Measurements from ENCODE around the gene ZNF808. TPM values are rescaled to one million over a fixed set of nuclear protein-coding genes. Genes with fewer than 3 reads are reported as not detected.

The ZNF808 gene
- total RNA-seq, 1 experiment from 2014 or later: 19.8 TPM

- TF ChIP-seq CTCF (IDR thresholded peaks at IDR 0.05; ENCODE audit: insufficient read depth in 1 of 2, low read depth in 1 of 2, low read length in 1 of 2, severe bottlenecking in 1 of 2, unreplicated experiment in 1 of 2): peak; percentile 12 to 42
- ChIA-PET CTCF (no interaction called here), POLR2A (interaction anchor here (0.6 kb wide), 1 partner anchor 36 kb away, joined by 6 read pairs; no protein-coding TSS in a partner anchor)
- peak within 1 kb of the TSS; percentile 77 for H3K4me3 ChIP-seq (ENCODE audit: low read depth, low read length)
- H3K9me3 Mint-ChIP-seq (ENCODE audit: unreplicated experiment): peaks cover 22% of the 10 kb centered on the region
- peak; percentile 96 to 98 for DNase-seq
- H3K27ac Mint-ChIP-seq (ENCODE audit: unreplicated experiment): peak within 1 kb of the TSS; percentile 90
- no peaks in the 10 kb centered on the region for H3K27me3 ChIP-seq (replicated peaks; ENCODE audit: control insufficient read depth, insufficient read depth, low read length)
- peaks cover 2% of the 10 kb centered on the region; the same call in 1 of the 2 replicates for H3K9me3 ChIP-seq
- peak within 1 kb of the TSS; percentile 75 for H3K4me3 Mint-ChIP-seq (ENCODE audit: unreplicated experiment)
- BruUV-seq (replicated peaks): TSS peak; percentile 67
- H3K4me1 Mint-ChIP-seq (ENCODE audit: low read depth, unreplicated experiment): peaks cover 10% of the 10 kb centered on the region
- H3K36me3 ChIP-seq (ENCODE audit: control insufficient read depth, insufficient read depth, low read length): peaks cover 1% of the 10 kb centered on the region; the same call in 1 of the 2 replicates
- 0 out of 2 replicates have a peak, but pooled peaks cover 3% of the 10 kb centered on the region for H3K4me1 ChIP-seq
- intact Hi-C loops (cut with micrococcal nuclease; ENCODE audit: unreplicated experiment): loop anchor here (1.0 kb wide), 2 partner anchors 31 to 43 kb away; partner anchors contain the start of gene ZNF808
- H3K36me3 Mint-ChIP-seq (ENCODE audit: insufficient read depth, unreplicated experiment): peaks cover 65% of the 10 kb centered on the region
- no peaks in the 10 kb centered on the region for H3K27me3 Mint-ChIP-seq (ENCODE audit: insufficient read depth, unreplicated experiment)
Observed at GRCh38 chr19:52570000-52570861, 42.8 kb downstream of the ZNF808 start, which contains the start of gene ZNF701. ZNF701 (plus strand) TSS chr19:52570287; CDS start chr19:52574148, 3,861 bp downstream.

GRCh38 chr19:52584736-52585440, 57.4 kb downstream of the ZNF808 start:
- POLR2A ChIA-PET: no interaction called here
- peaks cover 19% of the 10 kb centered on the region for H3K9me3 Mint-ChIP-seq (ENCODE audit: unreplicated experiment)
- no peak for DNase-seq
- BruUV-seq (replicated peaks): no TSS peak
- H3K27ac Mint-ChIP-seq (ENCODE audit: unreplicated experiment): no peak overlapping the region
- H3K36me3 Mint-ChIP-seq (ENCODE audit: insufficient read depth, unreplicated experiment): peaks cover 66% of the 10 kb centered on the region
- H3K27me3 Mint-ChIP-seq (ENCODE audit: insufficient read depth, unreplicated experiment): no peaks in the 10 kb centered on the region
- intact Hi-C loops (cut with micrococcal nuclease; ENCODE audit: unreplicated experiment): no loop called here
- TF ChIP-seq CTCF (IDR thresholded peaks at IDR 0.05; ENCODE audit: insufficient read depth in 1 of 2, low read depth in 1 of 2, low read length in 1 of 2, severe bottlenecking in 1 of 2, unreplicated experiment in 1 of 2): no peak
- CTCF ChIA-PET: no interaction called here
- no peaks in the 10 kb centered on the region for H3K27me3 ChIP-seq (replicated peaks; ENCODE audit: control insufficient read depth, insufficient read depth, low read length)
- H3K4me3 ChIP-seq (ENCODE audit: low read depth, low read length): no peak overlapping the region
- H3K4me1 ChIP-seq: no peaks in the 10 kb centered on the region
- no peaks in the 10 kb centered on the region; the same call in none of the 2 replicates for H3K36me3 ChIP-seq (ENCODE audit: control insufficient read depth, insufficient read depth, low read length)
- no peak overlapping the region for H3K4me3 Mint-ChIP-seq (ENCODE audit: unreplicated experiment)
- no peaks in the 10 kb centered on the region for H3K4me1 Mint-ChIP-seq (ENCODE audit: low read depth, unreplicated experiment)
- peaks cover 7% of the 10 kb centered on the region for H3K9me3 ChIP-seq

- intact Hi-C loops (cut with micrococcal nuclease; ENCODE audit: unreplicated experiment): no loop called here
- no peak for DNase-seq
- Mint-ChIP-seq H3K9me3 (ENCODE audit: unreplicated experiment) (peaks cover 19% of the 10 kb centered on the region), H3K27me3 (ENCODE audit: insufficient read depth, unreplicated experiment) (no peaks in the 10 kb centered on the region), H3K4me3 (ENCODE audit: unreplicated experiment) (no peak overlapping the region), H3K36me3 (ENCODE audit: insufficient read depth, unreplicated experiment) (peaks cover 64% of the 10 kb centered on the region), H3K4me1 (ENCODE audit: low read depth, unreplicated experiment) (no peaks in the 10 kb centered on the region), H3K27ac (ENCODE audit: unreplicated experiment) (no peak overlapping the region)
- no peaks in the 10 kb centered on the region for H3K27me3 ChIP-seq (replicated peaks; ENCODE audit: control insufficient read depth, insufficient read depth, low read length)
- no peaks in the 10 kb centered on the region for H3K4me1 ChIP-seq
- no peak overlapping the region for H3K4me3 ChIP-seq (ENCODE audit: low read depth, low read length)
- CTCF ChIA-PET: no interaction called here
- no peaks in the 10 kb centered on the region; the same call in none of the 2 replicates for H3K36me3 ChIP-seq (ENCODE audit: control insufficient read depth, insufficient read depth, low read length)
- BruUV-seq (replicated peaks): no TSS peak
- POLR2A ChIA-PET: no interaction called here
- peaks cover 11% of the 10 kb centered on the region for H3K9me3 ChIP-seq
- TF ChIP-seq CTCF (IDR thresholded peaks at IDR 0.05; ENCODE audit: insufficient read depth in 1 of 2, low read depth in 1 of 2, low read length in 1 of 2, severe bottlenecking in 1 of 2, unreplicated experiment in 1 of 2): no peak
Observed at GRCh38 chr19:52585604-52586003, 58.1 kb downstream of the ZNF808 start.

Data from Caco-2 (cell line).